Nephron (organoid): ENCODE data around the gene TBCD.

Experiments
- H3K27ac Mint-ChIP-seq, 3 experiments: 2 replicates each; pipeline ENCODE4 v1.8.0; 2020; ENCODE audit warnings: mixed read lengths in 3 of 3, mild to moderate bottlenecking in 2 of 3, moderate library complexity in 1 of 3
- H3K27me3 Mint-ChIP-seq: 2 replicates; pipeline ENCODE4 v1.8.0; 2021; ENCODE audit warnings: low read depth, mild to moderate bottlenecking, moderate library complexity, mixed read lengths
- H3K36me3 Mint-ChIP-seq: 2 replicates; pipeline ENCODE4 v1.8.0; 2020; ENCODE audit warnings: low read depth, mixed read lengths
- H3K4me1 Mint-ChIP-seq: 2 replicates; pipeline ENCODE4 v1.8.0; 2020; ENCODE audit warnings: mixed read lengths
- H3K4me3 Mint-ChIP-seq, 3 experiments: 2 replicates each; pipeline ENCODE4 v1.8.0; 2020; ENCODE audit warnings: mild to moderate bottlenecking in 3 of 3, mixed read lengths in 3 of 3, moderate library complexity in 2 of 3
- H3K9me3 Mint-ChIP-seq: 2 replicates; pipeline ENCODE4 v1.8.0; 2020; ENCODE audit warnings: mixed read lengths
- TF ChIP-seq, protein P1 (sequence below), 3 experiments: fragments of 200-600 bp; sonication (generic); IDR thresholded peaks; one replicate each; pipeline ENCODE4 v1.5.0; 2021; ENCODE audit warnings: antibody characterized with exemption in 3 of 3; ENCODE audit not compliant: unreplicated experiment in 3 of 3

TBCD gene

DNA sequence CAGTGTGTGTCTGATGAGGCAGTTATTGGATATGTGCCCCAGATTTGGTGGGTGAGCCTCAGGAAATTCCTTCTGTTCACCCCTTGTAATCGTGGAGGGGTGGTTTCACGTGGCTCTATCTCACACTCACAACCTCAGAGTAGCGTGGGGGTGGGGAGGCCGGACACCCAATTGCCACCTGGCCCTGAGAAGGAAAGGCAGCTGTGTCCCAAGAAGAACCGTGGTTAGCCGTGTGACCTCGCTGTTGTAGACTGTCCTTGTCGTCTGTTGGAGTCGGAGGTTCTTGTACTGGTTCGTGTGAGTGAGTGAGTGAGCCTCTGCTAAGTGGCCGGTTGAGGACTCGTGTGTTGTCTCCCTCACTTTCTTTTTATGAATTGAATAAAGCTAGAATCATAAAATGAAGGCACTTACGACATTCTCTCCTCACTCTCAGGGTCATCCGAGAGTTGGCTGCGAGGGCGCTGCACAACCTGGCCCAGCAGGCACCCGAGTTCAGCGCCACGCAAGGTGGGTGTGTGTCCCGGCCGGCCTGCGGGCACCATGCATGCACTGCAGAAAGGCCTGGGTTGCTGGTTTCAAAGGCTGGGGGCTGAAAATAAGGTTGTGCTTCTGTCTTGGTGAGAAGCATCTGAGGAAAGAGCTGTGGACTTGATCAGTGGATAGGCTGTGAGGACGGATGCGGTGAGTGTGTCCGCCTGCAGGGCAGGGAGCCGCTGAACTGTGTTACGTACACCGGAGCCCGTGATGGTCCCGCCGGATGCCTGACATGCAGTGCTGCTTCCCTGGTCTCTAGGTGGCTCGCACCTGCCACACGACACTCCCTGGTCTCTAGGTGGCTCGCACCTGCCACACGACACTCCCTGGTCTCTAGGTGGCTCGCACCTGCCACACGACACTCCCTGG lies 151.4 kb downstream of the TBCD start:
- no peak overlapping the region for H3K4me3 Mint-ChIP-seq
- TF ChIP-seq, protein P1, sequence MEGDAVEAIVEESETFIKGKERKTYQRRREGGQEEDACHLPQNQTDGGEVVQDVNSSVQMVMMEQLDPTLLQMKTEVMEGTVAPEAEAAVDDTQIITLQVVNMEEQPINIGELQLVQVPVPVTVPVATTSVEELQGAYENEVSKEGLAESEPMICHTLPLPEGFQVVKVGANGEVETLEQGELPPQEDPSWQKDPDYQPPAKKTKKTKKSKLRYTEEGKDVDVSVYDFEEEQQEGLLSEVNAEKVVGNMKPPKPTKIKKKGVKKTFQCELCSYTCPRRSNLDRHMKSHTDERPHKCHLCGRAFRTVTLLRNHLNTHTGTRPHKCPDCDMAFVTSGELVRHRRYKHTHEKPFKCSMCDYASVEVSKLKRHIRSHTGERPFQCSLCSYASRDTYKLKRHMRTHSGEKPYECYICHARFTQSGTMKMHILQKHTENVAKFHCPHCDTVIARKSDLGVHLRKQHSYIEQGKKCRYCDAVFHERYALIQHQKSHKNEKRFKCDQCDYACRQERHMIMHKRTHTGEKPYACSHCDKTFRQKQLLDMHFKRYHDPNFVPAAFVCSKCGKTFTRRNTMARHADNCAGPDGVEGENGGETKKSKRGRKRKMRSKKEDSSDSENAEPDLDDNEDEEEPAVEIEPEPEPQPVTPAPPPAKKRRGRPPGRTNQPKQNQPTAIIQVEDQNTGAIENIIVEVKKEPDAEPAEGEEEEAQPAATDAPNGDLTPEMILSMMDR (IDR thresholded peaks at IDR 0.05; ENCODE audit: unreplicated experiment in 3 of 3), result no peak
- H3K27me3 Mint-ChIP-seq, result no peaks in the 10 kb centered on the region
- H3K36me3 Mint-ChIP-seq, result peaks cover 48% of the 10 kb centered on the region
- no peaks in the 10 kb centered on the region for H3K9me3 Mint-ChIP-seq
- H3K27ac Mint-ChIP-seq, result no peak overlapping the region
- H3K4me1 Mint-ChIP-seq, result peaks cover 45% of the 10 kb centered on the region

- H3K27me3 Mint-ChIP-seq, result no peaks in the 10 kb centered on the region
- no peak overlapping the region for H3K4me3 Mint-ChIP-seq
- H3K27ac Mint-ChIP-seq, result no peak overlapping the region
- H3K9me3 Mint-ChIP-seq, result no peaks in the 10 kb centered on the region
- peaks cover 35% of the 10 kb centered on the region for H3K36me3 Mint-ChIP-seq
- TF ChIP-seq, protein P1 (IDR thresholded peaks at IDR 0.05; ENCODE audit: unreplicated experiment in 3 of 3), result no peak
- peaks cover 59% of the 10 kb centered on the region for H3K4me1 Mint-ChIP-seq
Measured at GRCh38 chr17:82905130-82905529, 153.3 kb downstream of the TBCD start.

- H3K4me1 Mint-ChIP-seq, result peaks cover 51% of the 10 kb centered on the region
- peak overlapping the region; percentile 65 to 96 (median 89) for H3K27ac Mint-ChIP-seq
- TF ChIP-seq, protein P1 (IDR thresholded peaks at IDR 0.05; ENCODE audit: unreplicated experiment in 3 of 3), result no peak
- no peak overlapping the region for H3K4me3 Mint-ChIP-seq
- no peaks in the 10 kb centered on the region for H3K9me3 Mint-ChIP-seq
- no peaks in the 10 kb centered on the region for H3K27me3 Mint-ChIP-seq
- peaks cover 20% of the 10 kb centered on the region for H3K36me3 Mint-ChIP-seq
Measured at GRCh38 chr17:82907797-82908542, 156.1 kb downstream of the TBCD start.

GRCh38 chr17:82908543-82909160 lies 156.8 kb downstream of the TBCD start:
- H3K36me3 Mint-ChIP-seq, result peaks cover 21% of the 10 kb centered on the region

GRCh38 chr17:82909322-82909904 lies 157.5 kb downstream of the TBCD start:
- TF ChIP-seq, protein P1 (IDR thresholded peaks at IDR 0.05; ENCODE audit: unreplicated experiment in 3 of 3), result no peak
- peaks cover 42% of the 10 kb centered on the region for H3K4me1 Mint-ChIP-seq
- no peaks in the 10 kb centered on the region for H3K9me3 Mint-ChIP-seq
- peaks cover 17% of the 10 kb centered on the region for H3K36me3 Mint-ChIP-seq
- no peak overlapping the region for H3K4me3 Mint-ChIP-seq
- peak overlapping the region; percentile 51 to 82 (median 55) for H3K27ac Mint-ChIP-seq
- H3K27me3 Mint-ChIP-seq, result no peaks in the 10 kb centered on the region

More at GRCh38 chr17:82908543-82909160, 156.8 kb downstream of the TBCD start:
- Mint-ChIP-seq H3K9me3 (no peaks in the 10 kb centered on the region), H3K4me1 (peaks cover 47% of the 10 kb centered on the region), H3K27ac (peak overlapping the region; percentile 65 to 96 (median 89)), H3K27me3 (no peaks in the 10 kb centered on the region), H3K4me3 (no peak overlapping the region)
- TF ChIP-seq, protein P1 (IDR thresholded peaks at IDR 0.05; ENCODE audit: unreplicated experiment in 3 of 3), result no peak
